VCaP (cell line): ENCODE data around the gene BHLHA15.

Source experiments
- H3K27ac ChIP-seq: fragments of 450-650 bp; 2 replicates; pipeline ENCODE4 v1.5.1; 2017
- TF ChIP-seq, protein P1 (sequence below): fragments of 450-650 bp; conservative IDR thresholded peaks from 2 replicates; pipeline ENCODE4 v1.5.1; 2017; ENCODE audit warnings: mild to moderate bottlenecking, moderate library complexity

The BHLHA15 gene

DNA sequence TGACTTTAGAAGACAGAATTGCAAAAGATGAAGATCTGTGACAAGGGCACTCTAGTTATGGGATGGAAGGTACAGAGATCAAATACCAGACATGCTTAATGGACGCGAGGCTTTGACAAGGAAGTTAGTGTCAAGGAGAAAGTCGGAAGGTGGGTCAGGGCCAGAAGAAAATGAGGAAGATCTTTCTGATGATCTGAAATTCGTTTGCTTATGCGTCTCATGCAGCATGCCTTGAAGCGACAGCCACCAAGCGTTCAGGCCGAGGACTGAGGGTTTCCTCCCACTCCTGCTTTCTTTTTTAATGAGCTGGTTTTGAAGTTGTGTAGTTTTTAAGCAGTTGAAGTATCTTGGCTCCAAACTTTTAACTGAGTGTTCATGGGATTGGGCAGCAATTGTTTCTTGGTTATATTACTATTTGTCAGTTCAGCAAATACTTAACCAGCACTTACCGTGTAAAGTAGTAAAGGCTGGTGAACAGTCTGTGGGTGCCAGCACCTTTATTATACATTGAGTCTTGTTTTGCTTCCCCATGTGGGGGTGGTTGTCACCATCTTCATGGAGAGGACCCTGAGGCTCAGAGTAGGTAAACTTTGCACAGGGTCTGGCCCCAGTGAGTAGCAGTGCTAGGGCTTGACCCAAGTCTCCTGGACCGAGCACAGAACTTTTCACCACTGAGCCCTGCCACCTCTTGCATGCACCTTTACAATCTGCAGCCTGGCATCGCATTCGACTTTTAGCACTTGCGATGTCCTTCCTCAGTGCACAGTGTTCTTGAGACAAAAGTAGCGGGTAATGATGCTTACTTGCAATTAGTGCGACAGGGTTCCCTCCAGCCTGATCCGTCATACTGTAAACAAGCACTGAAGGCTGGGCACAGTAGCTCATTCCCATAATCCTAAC, 14.3 kb upstream of the BHLHA15 start:
- TF ChIP-seq, protein P1, sequence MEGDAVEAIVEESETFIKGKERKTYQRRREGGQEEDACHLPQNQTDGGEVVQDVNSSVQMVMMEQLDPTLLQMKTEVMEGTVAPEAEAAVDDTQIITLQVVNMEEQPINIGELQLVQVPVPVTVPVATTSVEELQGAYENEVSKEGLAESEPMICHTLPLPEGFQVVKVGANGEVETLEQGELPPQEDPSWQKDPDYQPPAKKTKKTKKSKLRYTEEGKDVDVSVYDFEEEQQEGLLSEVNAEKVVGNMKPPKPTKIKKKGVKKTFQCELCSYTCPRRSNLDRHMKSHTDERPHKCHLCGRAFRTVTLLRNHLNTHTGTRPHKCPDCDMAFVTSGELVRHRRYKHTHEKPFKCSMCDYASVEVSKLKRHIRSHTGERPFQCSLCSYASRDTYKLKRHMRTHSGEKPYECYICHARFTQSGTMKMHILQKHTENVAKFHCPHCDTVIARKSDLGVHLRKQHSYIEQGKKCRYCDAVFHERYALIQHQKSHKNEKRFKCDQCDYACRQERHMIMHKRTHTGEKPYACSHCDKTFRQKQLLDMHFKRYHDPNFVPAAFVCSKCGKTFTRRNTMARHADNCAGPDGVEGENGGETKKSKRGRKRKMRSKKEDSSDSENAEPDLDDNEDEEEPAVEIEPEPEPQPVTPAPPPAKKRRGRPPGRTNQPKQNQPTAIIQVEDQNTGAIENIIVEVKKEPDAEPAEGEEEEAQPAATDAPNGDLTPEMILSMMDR: no peak
- peak overlapping the region; percentile 2; the same call in 1 of the 2 replicates for H3K27ac ChIP-seq

GRCh38 chr7:98199131-98199530, 12.1 kb upstream of the BHLHA15 start:
- TF ChIP-seq, protein P1: no peak
- H3K27ac ChIP-seq: no peak overlapping the region

DNA sequence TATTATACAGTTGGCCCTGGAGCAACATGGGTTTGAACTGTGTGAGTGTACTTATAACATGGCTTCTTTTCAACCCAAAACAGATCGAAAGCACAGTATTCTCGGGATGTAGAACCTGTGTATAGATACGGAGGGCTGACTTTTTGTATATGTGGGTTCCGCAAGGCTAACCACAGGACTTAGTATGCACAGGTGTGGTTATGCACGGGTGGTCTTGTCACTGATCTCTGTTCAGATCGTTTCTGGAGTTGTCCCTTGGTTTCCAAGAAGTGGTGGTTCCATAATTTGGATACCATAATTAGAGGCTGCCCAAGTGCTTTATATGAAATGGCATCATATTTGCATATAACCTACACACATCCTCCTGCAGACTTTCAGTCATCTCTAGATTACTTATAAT, 10.9 kb upstream of the BHLHA15 start:
- H3K27ac ChIP-seq: no peak overlapping the region
- TF ChIP-seq, protein P1: no peak

GRCh38 chr7:98202367-98203195, 8.7 kb upstream of the BHLHA15 start:
- H3K27ac ChIP-seq: no peak overlapping the region

GRCh38 chr7:98203261-98203963, 7.8 kb upstream of the BHLHA15 start:
- TF ChIP-seq, protein P1: no peak
- H3K27ac ChIP-seq: no peak overlapping the region

More at GRCh38 chr7:98202367-98203195, 8.7 kb upstream of the BHLHA15 start:
- TF ChIP-seq, protein P1: no peak

DNA sequence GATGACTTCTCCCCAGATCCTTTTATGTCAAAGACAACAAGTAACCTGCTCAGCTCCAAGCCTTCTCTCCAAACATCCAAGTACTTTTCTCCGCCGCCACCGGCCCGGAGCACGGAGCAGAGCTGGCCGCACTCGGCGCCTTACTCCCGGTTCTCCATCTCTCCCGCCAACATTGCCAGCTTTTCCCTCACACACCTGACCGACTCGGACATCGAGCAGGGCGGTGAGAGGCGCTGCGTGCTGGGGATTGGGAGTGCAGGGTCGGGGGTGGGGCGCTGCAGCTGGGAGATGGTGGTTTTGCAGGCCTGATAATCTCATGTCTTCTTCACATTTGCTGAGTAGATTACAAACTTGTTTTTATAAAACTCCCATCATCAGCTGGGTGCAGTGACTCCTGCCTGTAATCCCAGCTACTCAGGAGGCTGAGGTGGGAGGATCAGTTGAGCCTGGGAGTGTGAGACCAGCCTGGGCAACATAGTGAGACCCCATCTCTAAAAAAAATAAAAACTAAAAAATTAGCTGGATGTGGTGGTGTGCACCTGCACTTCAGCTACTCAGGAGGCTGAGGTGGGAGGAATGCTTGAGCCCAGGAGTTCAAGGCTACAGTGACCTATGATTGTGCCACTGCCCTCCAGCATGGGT, 7.2 kb upstream of the BHLHA15 start:
- TF ChIP-seq, protein P1: no peak
- peak overlapping the region; percentile 49 for H3K27ac ChIP-seq
